Peyer's patch (tissue), 4 donors: ENCODE data around the gene CCDC3.
"Not testable (repeated sequence)": the region's sequence is repeated elsewhere in the genome, so short reads cannot be mapped to it uniquely, and the experiment has no call there.

Source experiments
- POLR2A ChIP-seq, 2 donors: fragments of 450-650 bp; IDR thresholded peaks; one replicate each; pipeline ENCODE4 v1.5.1; 2017; ENCODE audit warnings: antibody characterized with exemption in 2 of 2, mild to moderate bottlenecking in 2 of 2, moderate library complexity in 2 of 2
- TF ChIP-seq, protein P1 (sequence below), 6 experiments: fragments of 450-650 bp in 4 of 6; fragments of 200-600 bp in 2 of 6; sonication (generic) in 1 of 6; IDR thresholded peaks; one replicate each; pipeline ENCODE4 v1.5.1; 2017 to 2019; ENCODE audit warnings: antibody characterized with exemption in 6 of 6, mild to moderate bottlenecking in 3 of 6, moderate library complexity in 1 of 6

- TF ChIP-seq, protein P1, sequence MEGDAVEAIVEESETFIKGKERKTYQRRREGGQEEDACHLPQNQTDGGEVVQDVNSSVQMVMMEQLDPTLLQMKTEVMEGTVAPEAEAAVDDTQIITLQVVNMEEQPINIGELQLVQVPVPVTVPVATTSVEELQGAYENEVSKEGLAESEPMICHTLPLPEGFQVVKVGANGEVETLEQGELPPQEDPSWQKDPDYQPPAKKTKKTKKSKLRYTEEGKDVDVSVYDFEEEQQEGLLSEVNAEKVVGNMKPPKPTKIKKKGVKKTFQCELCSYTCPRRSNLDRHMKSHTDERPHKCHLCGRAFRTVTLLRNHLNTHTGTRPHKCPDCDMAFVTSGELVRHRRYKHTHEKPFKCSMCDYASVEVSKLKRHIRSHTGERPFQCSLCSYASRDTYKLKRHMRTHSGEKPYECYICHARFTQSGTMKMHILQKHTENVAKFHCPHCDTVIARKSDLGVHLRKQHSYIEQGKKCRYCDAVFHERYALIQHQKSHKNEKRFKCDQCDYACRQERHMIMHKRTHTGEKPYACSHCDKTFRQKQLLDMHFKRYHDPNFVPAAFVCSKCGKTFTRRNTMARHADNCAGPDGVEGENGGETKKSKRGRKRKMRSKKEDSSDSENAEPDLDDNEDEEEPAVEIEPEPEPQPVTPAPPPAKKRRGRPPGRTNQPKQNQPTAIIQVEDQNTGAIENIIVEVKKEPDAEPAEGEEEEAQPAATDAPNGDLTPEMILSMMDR (IDR thresholded peaks at IDR 0.05): not testable (repeated sequence)
- TF ChIP-seq POLR2A (IDR thresholded peaks at IDR 0.05): not testable (repeated sequence)
These were observed 17.9 kb downstream of the CCDC3 start for GRCh38 chr10:12983568-12983967.
